GM18858 (cell line): ENCODE results near the gene HDGFL1.

Experiments used
- ATAC-seq: cut with Tn5 transposase; IDR thresholded peaks from one replicate; pipeline ENCODE4 v1.9.1; 2021; ENCODE audit not compliant: unreplicated experiment

The HDGFL1 gene

DNA sequence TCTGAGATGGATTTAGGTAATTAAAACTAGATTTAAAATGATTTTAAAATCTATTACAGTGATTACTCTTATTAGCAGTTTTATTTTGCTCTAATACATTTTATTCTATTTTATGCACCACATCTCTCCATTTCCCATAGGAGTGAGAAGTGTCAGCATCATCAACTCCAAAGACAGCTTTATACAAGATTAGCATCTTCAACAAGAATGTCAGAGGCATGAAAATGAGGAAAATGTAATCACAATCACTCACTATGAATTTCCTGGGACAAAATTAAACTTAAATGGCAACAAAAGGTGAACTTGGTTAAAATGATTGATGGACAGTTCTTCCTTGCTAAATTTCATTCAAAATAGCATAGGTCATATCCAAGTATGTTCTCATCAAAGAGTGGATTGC, 19.8 kb downstream of the HDGFL1 start:
- no peak for ATAC-seq

DNA sequence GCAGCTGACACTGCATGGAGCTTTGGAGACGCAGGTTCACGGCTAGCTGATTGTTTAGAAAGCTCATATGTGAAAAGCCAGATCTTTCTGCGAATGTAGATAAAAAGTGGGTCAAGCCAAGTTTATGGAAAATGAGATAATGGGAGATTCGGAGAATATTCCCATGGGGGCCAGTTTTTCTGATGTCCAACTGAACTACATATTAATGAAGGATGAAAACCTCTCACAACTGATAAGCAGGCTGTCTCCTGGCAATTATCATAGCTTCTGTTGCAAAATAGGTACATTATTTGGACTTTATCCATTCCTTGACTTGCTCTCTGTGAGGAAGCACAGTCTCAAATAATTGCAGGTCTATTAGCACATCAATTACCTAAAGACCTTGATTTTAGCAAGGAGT, 21.1 kb downstream of the HDGFL1 start:
- no peak for ATAC-seq

DNA sequence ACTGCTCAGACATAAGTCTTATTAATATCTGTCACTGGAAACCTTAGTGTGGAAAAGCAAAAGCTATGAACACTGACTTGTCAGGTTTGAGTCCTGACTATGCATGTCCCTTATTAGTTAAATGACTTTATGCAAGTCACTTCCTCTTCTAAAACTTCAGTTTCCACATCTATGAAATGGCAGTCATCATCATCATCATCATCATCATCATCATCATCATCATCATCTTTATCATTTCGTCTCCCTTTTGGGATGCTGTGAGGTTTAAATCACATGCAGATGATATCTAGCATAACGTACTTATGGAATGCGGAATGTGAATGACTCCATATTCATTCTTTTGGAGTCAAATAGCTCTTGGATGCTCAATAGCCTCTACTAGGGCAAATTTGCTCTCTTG, 24.5 kb downstream of the HDGFL1 start:
- ATAC-seq: no peak

DNA sequence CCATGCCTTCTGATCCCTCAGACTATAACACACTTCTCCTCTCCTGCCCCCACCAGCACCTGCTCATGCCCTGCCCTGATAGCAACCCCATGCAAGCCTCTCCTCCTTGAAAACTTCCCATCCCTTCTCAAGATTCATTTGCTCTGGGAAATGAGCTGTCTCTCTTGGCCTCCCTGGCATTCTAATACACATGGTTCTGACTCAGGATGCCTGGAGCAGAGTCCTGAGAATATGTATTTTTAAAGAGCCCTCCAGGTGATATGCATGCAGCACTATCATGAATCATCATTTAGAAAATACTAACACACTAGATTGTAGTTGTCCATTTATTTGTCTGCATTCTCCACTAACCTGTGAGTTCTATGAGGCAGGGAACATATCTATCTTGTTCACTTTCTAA, 26.6 kb downstream of the HDGFL1 start:
- ATAC-seq: no peak

DNA sequence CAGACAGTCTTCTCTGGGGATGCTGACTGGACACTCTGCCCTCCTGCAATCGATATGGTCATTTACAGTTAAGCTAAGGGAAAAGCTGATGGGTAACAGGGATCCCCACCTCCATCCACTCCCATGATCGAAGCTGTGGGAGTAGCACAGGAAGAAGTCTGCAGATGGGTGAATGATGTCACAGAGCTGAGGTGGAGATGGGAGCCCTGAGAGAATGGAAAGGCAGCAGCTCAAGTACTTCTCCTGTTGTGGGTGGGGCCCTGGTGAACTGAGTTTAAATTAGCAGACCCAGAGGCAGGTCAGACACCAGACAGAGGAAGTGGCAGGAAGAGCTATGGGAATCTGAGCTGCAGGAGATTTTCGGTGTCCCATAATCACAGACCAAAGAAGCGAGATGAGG, 29.0 kb downstream of the HDGFL1 start:
- ATAC-seq: no peak

DNA sequence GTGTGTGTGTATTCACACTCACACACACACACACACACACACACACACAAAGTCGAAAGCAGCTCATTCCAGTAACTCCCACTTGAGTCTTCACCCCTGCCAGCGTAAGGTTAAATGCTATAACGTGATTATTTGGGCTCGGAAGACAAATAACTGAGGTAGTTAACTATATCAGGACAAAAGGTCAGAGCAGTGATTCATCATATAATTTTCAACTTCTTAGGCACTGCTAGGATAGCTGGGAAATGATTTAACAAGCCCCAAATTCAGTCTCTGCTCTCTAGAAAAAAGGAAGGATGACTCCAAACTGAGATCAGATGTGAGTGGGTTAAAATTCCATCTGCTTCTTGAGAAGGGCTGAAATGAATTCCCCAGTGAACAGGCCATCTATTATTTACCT, 30.7 kb downstream of the HDGFL1 start:
- no peak for ATAC-seq

DNA sequence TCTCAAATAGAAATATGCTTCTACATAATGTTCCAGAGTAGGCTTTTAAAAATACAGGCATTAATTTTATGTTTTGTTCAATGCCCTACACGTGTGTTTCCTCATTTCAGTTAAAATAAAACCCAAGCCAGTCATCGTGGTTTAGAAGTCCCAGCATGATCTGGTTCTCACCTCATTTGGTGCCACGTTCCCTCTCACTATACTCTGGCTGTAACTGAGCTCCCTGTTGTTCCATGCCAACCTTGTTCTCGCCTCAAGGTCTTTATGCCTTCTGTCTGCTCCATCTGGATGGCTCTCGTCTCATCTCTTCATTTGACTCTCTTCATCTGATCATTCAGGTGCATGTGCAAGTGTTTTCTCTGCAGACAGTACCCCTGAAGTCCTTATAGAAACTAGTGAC, 32.6 kb downstream of the HDGFL1 start:
- no peak for ATAC-seq

DNA sequence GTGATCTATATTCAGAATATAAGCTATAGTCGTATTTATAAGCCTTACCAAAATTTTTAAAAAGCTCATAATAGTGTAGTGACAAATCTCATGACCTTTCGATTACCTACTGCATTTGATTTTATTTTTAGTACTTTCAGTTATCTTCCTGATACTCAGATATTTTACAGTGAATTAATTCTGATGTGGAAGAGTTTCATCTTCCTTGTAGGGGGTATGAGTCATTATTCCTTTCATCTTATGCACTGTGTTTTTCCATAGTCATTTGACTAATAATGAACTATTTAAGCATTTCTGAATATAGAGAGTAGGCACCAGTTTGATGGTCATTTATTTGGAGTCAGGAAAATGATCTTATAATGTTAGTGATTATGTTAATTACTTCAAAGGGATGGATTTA, 36.4 kb downstream of the HDGFL1 start:
- no peak for ATAC-seq

DNA sequence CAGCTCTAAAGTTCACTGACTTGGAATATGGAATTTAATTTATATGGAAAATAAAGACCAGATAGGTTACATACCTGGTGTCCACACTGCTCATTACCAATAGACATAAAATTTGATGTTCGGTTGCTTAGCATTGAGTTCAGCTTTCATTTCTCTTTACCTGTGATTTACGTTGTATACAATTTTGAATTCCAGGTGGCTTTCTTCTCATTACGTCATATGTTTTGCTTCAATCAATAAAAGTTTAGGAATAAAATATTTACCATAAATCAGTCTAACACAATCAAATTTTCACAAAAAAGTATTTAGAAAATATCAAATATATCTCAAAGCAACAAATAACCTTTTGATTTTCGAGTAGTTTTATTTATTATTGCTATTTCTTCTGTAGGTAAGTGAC, 40.8 kb downstream of the HDGFL1 start:
- ATAC-seq: no peak

DNA sequence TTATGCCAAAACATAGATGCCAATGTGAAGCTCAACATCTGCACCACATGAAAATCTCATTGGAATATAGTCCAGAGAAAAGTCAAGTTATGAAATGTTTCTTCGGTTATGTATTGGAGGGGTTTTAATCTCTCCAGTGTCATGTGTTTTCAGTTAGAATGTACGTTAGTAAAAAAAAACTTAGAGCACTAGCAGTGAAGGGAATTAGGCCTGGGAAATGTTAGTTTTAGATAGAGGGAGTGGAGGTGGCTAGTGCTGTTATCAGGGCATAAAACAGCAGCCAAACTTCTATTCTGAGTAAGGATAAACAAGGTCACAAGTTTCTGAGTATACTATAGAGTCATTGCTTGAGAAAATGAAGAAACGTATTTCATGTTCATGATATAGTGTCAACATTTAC, 42.9 kb downstream of the HDGFL1 start:
- no peak for ATAC-seq

DNA sequence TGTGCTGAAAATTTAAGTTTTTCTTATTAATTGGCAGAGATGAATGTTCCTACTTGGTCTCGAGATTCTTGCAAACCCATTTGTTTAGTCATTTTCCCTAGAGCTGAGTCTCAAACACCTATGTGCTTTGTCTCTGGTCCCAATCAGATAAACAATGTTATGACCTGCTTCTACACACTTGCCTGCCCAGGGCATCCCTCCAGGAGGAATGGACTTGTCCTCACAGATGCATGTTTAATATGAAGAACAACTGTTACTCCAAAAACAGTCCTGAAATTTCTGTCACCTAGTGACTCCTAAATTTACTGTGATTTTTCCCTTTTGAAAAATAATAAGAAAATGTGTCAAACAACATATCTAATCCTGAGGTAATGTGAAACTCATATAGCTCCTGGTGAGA, 43.7 kb downstream of the HDGFL1 start:
- no peak for ATAC-seq

DNA sequence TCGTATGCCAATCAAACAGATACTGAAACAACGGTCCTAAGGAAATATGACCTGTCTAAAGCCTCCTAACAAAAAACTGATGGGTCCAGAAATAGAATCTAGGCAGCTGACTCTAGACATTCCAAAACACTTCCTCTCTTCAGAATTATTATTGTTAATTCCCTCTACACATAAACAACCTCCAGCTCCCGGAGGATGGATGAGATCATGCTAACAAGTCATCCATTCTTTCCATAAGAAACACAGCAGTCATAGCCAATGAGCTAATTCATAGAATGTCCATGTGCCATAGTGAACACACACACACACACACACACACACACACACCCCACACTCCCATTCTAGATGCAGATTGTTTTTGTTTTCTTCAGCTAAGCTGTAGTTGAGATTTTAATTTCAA, 44.3 kb downstream of the HDGFL1 start:
- no peak for ATAC-seq

DNA sequence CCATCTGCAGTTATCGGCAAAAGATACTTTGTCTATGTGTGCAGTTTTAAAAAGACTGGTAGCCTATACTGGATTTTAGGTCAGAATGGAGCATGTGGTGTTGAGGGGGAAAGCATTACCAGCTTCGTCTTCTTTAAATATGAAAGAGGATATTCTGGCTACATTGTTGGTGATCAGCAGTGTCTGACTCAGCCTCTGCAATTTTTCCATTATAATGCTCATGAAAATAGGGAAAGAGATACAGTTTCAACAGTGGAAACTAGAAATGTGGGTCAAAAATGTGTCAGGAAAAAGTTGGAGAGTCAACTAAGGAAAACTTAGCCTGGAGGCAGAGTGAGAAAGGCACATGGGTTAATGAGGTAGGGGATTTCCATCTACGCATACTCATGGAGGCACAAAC, 45.2 kb downstream of the HDGFL1 start:
- ATAC-seq: no peak

DNA sequence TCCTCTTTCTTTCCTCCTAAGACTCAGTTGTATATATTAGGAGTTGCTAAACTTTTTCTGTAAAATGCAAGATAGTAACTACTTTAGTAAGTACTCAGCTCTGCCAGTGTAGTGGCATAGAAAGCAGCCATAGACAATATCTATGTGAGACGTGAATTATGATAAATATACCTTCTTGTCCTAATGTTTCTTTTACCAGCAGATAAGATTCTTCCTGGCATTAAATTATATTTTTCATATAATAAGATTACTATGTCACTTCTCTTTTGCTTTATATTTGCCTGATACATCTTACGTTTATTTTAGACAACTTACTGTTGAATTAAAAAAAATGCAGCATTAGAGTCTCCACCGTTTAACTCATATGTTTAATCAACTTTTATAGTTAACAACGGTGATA, 51.7 kb downstream of the HDGFL1 start:
- ATAC-seq: no peak
